WTC11 (cell line): ENCODE data around the gene USP7. TPM values are rescaled to one million over a fixed set of nuclear protein-coding genes. Genes with fewer than 3 reads are reported as not detected.

Source experiments
- ATAC-seq: fragments of 200-7000 bp; cut with Tn5 transposase; 2 replicates; pipeline ENCODE4 v1.10.0; 2021; ENCODE audit warnings: mild to moderate bottlenecking, moderate library complexity
- CTCF ChIA-PET: fragments of 300-600 bp; sonication (Branson Sonifier 250); formaldehyde crosslinking; loops from one replicate; lab custom pipeline; 2021; ENCODE audit warnings: antibody characterized with exemption; lab: Charles Lee
- POLR2A ChIA-PET: fragments of 350-600 bp; sonication (Branson Sonifier 250); formaldehyde crosslinking; loops from one replicate; lab custom pipeline; 2021; ENCODE audit warnings: antibody characterized with exemption; lab: Charles Lee
- DNase-seq: peaks from one replicate; pipeline ENCODE4 v3.0.0; 2021; ENCODE audit warnings: low spot score
- H3K27ac Mint-ChIP-seq: 2 replicates; pipeline ENCODE4 v1.8.0; 2021; ENCODE audit warnings: mixed read lengths
- H3K27me3 Mint-ChIP-seq: 2 replicates; pipeline ENCODE4 v1.8.0; 2021; ENCODE audit warnings: low read depth, mild to moderate bottlenecking, moderate library complexity, mixed read lengths
- H3K36me3 Mint-ChIP-seq: 2 replicates; pipeline ENCODE4 v1.8.0; 2021; ENCODE audit warnings: mixed read lengths
- H3K4me1 Mint-ChIP-seq: 2 replicates; pipeline ENCODE4 v1.8.0; 2022; ENCODE audit warnings: mixed read lengths
- H3K4me3 Mint-ChIP-seq: 2 replicates; pipeline ENCODE4 v1.8.0; 2021; ENCODE audit warnings: mild to moderate bottlenecking, moderate library complexity, mixed read lengths
- H3K9me3 Mint-ChIP-seq: 2 replicates; pipeline ENCODE4 v1.8.0; 2021; ENCODE audit warnings: mixed read lengths
- AFF4 ChIP-seq: sonication (generic); formaldehyde crosslinking; IDR thresholded peaks from 2 replicates; pipeline ENCODE4 v1.8.1; 2023; ENCODE audit warnings: mild to moderate bottlenecking, missing genetic modification reagents, borderline replicate concordance
- EMX1 ChIP-seq: fragments of 250-450 bp; sonication (Bioruptor Pico); IDR thresholded peaks from 2 replicates; pipeline ENCODE4 v1.8.0; 2021; ENCODE audit warnings: mild to moderate bottlenecking
- ETV6 ChIP-seq: sonication (generic); formaldehyde crosslinking; IDR thresholded peaks from 2 replicates; pipeline ENCODE4 v1.8.1; 2022; ENCODE audit warnings: mild to moderate bottlenecking, missing genetic modification reagents
- FOXP1 ChIP-seq: sonication (generic); formaldehyde crosslinking; IDR thresholded peaks from 2 replicates; pipeline ENCODE4 v1.8.0; 2022; ENCODE audit warnings: missing genetic modification reagents, mild to moderate bottlenecking, moderate library complexity, borderline replicate concordance
- GRHL2 ChIP-seq: fragments of 250-450 bp; sonication (Bioruptor Pico); IDR thresholded peaks from 2 replicates; pipeline ENCODE4 v1.8.0; 2022; ENCODE audit warnings: mild to moderate bottlenecking, moderate library complexity; ENCODE audit not compliant: insufficient replicate concordance, severe bottlenecking
- GTF2I ChIP-seq: fragments of 250-450 bp; sonication (Bioruptor Pico); conservative IDR thresholded peaks from 2 replicates; pipeline ENCODE4 v1.4.0; 2021; ENCODE audit warnings: mild to moderate bottlenecking
- JAZF1 ChIP-seq: fragments of 250-450 bp; sonication (Bioruptor Pico); IDR thresholded peaks from 2 replicates; pipeline ENCODE4 v1.9.0; 2021; ENCODE audit warnings: moderate library complexity, mild to moderate bottlenecking, inconsistent platforms
- NFATC4 ChIP-seq: fragments of 250-450 bp; sonication (Bioruptor Pico); IDR thresholded peaks from 2 replicates; pipeline ENCODE4 v1.9.0; 2021; ENCODE audit warnings: mild to moderate bottlenecking
- OVOL2 ChIP-seq: fragments of 250-450 bp; sonication (Bioruptor Pico); IDR thresholded peaks from 2 replicates; pipeline ENCODE4 v1.9.0; 2021; ENCODE audit warnings: mild to moderate bottlenecking, borderline replicate concordance
- RORB ChIP-seq: fragments of 250-450 bp; sonication (Bioruptor Pico); IDR thresholded peaks from 2 replicates; pipeline ENCODE4 v1.9.0; 2021; ENCODE audit warnings: mild to moderate bottlenecking
- SMAD4 ChIP-seq: sonication (generic); formaldehyde crosslinking; IDR thresholded peaks from 2 replicates; pipeline ENCODE4 v1.8.0; 2022; ENCODE audit warnings: mild to moderate bottlenecking, missing genetic modification reagents
- TEAD1 ChIP-seq: sonication (generic); formaldehyde crosslinking; IDR thresholded peaks from 2 replicates; pipeline ENCODE4 v1.8.0; 2022; ENCODE audit warnings: mild to moderate bottlenecking, missing genetic modification reagents
- ZBTB43 ChIP-seq: sonication (generic); formaldehyde crosslinking; IDR thresholded peaks from 2 replicates; pipeline ENCODE4 v1.8.1; 2023; ENCODE audit warnings: mild to moderate bottlenecking, missing genetic modification reagents
- ZMAT4 ChIP-seq: fragments of 250-450 bp; sonication (Bioruptor Pico); IDR thresholded peaks from 2 replicates; pipeline ENCODE4 v1.9.0; 2021; ENCODE audit warnings: mild to moderate bottlenecking
- ZNF138 ChIP-seq: sonication (generic); formaldehyde crosslinking; conservative IDR thresholded peaks from 2 replicates; pipeline ENCODE4 v1.8.1; 2022; ENCODE audit warnings: mild to moderate bottlenecking, moderate library complexity, missing genetic modification reagents
- ZNF263 ChIP-seq: sonication (generic); formaldehyde crosslinking; IDR thresholded peaks from 2 replicates; pipeline ENCODE4 v1.8.1; 2022; ENCODE audit warnings: low read depth, mild to moderate bottlenecking, moderate library complexity, missing genetic modification reagents
- total RNA-seq: library from RNA; stranded (reverse); gene quantifications from 3 replicates; pipeline ENCODE4 v1.2.3, GENCODE V29; 2021
- TF ChIP-seq, protein P1 (sequence below): sonication (generic); formaldehyde crosslinking; IDR thresholded peaks from 2 replicates; pipeline ENCODE4 v1.8.1; 2022; ENCODE audit warnings: low read depth, mild to moderate bottlenecking, moderate library complexity, missing genetic modification reagents, borderline replicate concordance
- TF ChIP-seq, protein P2 (sequence below): sonication (generic); formaldehyde crosslinking; IDR thresholded peaks from 2 replicates; pipeline ENCODE4 v1.8.1; 2022; ENCODE audit warnings: mild to moderate bottlenecking, moderate library complexity, missing genetic modification reagents
- TF ChIP-seq, protein P3 (sequence below): sonication (generic); formaldehyde crosslinking; IDR thresholded peaks from 2 replicates; pipeline ENCODE4 v1.8.1; 2023; ENCODE audit warnings: mild to moderate bottlenecking, moderate library complexity, missing genetic modification reagents
- TF ChIP-seq, protein P4 (sequence below): sonication (generic); formaldehyde crosslinking; IDR thresholded peaks from 2 replicates; pipeline ENCODE4 v1.8.0; 2023; ENCODE audit warnings: mild to moderate bottlenecking, missing genetic modification reagents

USP7 gene
- total RNA-seq, 1 experiment from 2014 or later: 211 TPM

GRCh38 chr16:8943001-8943763 is 20.5 kb downstream of the USP7 start (continued):
- TF ChIP-seq SMAD4 (CRISPR knock-in tag) (no peak), ETV6 (no peak), ZMAT4 (CRISPR knock-in tag) (no peak), ZBTB43 (CRISPR knock-in tag) (no peak), GRHL2 (CRISPR knock-in tag) (no peak)

DNA sequence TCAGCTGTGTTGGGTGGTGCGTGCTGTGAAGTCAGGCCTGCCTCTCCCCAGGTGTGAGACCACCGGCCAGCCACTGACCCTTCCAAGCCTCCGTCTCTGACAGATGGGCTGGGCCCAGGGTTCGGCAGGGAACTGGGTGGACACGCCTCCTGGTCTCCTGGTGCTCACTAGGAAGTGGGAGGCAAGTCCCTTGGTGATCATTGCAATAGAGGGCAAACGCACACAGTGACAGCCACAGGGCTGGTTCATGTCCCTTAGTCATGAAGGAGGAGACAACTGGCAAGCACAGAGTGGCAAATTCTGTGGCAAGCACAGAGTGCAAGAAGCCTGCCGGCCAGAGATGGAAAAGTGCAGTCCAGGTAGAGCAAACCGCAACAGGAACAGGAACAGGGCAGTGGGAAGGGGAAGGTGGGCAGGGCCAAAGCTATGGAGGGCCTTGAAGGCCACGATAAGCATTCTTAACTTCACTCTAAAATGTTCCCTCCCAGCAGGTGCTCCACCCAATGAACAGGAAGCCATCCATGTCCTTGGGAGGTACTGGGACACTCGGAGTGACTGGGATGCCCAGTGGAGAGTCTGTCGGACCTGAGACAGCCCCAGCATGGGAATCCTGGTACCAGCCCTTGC is 21.9 kb downstream of the USP7 start:
- no peak for ATAC-seq
- CTCF ChIA-PET: interaction anchor here (1.2 to 3.7 kb wide), 4 partner anchors 30 to 71 kb away, joined by 4 to 29 read pairs (median 16); no protein-coding TSS in a partner anchor

GRCh38 chr16:8937803-8938202 is 25.9 kb downstream of the USP7 start:
- no peak overlapping the region for H3K4me3 Mint-ChIP-seq
- ChIA-PET CTCF (interaction anchor here (0.6 to 10.4 kb wide), 5 partner anchors 10 to 96 kb away, joined by 3 to 436 read pairs (median 3); no protein-coding TSS in a partner anchor), POLR2A (no interaction called here)
- H3K27me3 Mint-ChIP-seq: no peaks in the 10 kb centered on the region
- peak overlapping the region; percentile 57 for H3K27ac Mint-ChIP-seq
- no peak for DNase-seq
- H3K9me3 Mint-ChIP-seq: no peaks in the 10 kb centered on the region
- ATAC-seq: no peak
- peaks cover 72% of the 10 kb centered on the region for H3K4me1 Mint-ChIP-seq
- H3K36me3 Mint-ChIP-seq: no peaks in the 10 kb centered on the region
- TF ChIP-seq GTF2I (CRISPR knock-in tag) (no peak), EMX1 (CRISPR knock-in tag) (no peak), AFF4 (CRISPR knock-in tag) (no peak), ETV6 (no peak), FOXP1 (CRISPR knock-in tag) (no peak), OVOL2 (no peak), NFATC4 (CRISPR knock-in tag) (no peak)
- TF ChIP-seq, protein P1, sequence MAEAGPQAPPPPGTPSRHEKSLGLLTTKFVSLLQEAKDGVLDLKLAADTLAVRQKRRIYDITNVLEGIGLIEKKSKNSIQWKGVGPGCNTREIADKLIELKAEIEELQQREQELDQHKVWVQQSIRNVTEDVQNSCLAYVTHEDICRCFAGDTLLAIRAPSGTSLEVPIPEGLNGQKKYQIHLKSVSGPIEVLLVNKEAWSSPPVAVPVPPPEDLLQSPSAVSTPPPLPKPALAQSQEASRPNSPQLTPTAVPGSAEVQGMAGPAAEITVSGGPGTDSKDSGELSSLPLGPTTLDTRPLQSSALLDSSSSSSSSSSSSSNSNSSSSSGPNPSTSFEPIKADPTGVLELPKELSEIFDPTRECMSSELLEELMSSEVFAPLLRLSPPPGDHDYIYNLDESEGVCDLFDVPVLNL (CRISPR knock-in tag): no peak
- TF ChIP-seq, protein P2, sequence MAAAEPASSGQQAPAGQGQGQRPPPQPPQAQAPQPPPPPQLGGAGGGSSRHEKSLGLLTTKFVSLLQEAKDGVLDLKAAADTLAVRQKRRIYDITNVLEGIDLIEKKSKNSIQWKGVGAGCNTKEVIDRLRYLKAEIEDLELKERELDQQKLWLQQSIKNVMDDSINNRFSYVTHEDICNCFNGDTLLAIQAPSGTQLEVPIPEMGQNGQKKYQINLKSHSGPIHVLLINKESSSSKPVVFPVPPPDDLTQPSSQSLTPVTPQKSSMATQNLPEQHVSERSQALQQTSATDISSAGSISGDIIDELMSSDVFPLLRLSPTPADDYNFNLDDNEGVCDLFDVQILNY (CRISPR knock-in tag): no peak

More for the DNA sequence above, 21.9 kb downstream of the USP7 start:
- no peak for DNase-seq
- no peaks in the 10 kb centered on the region for H3K9me3 Mint-ChIP-seq
- H3K36me3 Mint-ChIP-seq: no peaks in the 10 kb centered on the region
- POLR2A ChIA-PET: no interaction called here
- peaks cover 84% of the 10 kb centered on the region for H3K4me1 Mint-ChIP-seq
- TF ChIP-seq RORB (CRISPR knock-in tag) (no peak), GTF2I (CRISPR knock-in tag) (no peak), ZNF263 (CRISPR knock-in tag) (no peak), JAZF1 (CRISPR knock-in tag) (no peak), TEAD1 (no peak), ZNF138 (no peak)
- TF ChIP-seq, protein P3, sequence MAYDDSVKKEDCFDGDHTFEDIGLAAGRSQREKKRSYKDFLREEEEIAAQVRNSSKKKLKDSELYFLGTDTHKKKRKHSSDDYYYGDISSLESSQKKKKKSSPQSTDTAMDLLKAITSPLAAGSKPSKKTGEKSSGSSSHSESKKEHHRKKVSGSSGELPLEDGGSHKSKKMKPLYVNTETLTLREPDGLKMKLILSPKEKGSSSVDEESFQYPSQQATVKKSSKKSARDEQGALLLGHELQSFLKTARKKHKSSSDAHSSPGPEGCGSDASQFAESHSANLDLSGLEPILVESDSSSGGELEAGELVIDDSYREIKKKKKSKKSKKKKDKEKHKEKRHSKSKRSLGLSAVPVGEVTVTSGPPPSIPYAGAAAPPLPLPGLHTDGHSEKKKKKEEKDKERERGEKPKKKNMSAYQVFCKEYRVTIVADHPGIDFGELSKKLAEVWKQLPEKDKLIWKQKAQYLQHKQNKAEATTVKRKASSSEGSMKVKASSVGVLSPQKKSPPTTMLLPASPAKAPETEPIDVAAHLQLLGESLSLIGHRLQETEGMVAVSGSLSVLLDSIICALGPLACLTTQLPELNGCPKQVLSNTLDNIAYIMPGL (CRISPR knock-in tag): no peak
- TF ChIP-seq, protein P4, sequence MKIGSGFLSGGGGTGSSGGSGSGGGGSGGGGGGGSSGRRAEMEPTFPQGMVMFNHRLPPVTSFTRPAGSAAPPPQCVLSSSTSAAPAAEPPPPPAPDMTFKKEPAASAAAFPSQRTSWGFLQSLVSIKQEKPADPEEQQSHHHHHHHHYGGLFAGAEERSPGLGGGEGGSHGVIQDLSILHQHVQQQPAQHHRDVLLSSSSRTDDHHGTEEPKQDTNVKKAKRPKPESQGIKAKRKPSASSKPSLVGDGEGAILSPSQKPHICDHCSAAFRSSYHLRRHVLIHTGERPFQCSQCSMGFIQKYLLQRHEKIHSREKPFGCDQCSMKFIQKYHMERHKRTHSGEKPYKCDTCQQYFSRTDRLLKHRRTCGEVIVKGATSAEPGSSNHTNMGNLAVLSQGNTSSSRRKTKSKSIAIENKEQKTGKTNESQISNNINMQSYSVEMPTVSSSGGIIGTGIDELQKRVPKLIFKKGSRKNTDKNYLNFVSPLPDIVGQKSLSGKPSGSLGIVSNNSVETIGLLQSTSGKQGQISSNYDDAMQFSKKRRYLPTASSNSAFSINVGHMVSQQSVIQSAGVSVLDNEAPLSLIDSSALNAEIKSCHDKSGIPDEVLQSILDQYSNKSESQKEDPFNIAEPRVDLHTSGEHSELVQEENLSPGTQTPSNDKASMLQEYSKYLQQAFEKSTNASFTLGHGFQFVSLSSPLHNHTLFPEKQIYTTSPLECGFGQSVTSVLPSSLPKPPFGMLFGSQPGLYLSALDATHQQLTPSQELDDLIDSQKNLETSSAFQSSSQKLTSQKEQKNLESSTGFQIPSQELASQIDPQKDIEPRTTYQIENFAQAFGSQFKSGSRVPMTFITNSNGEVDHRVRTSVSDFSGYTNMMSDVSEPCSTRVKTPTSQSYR (CRISPR knock-in tag): no peak
- no peaks in the 10 kb centered on the region for H3K27me3 Mint-ChIP-seq
- no peak overlapping the region for H3K4me3 Mint-ChIP-seq
- H3K27ac Mint-ChIP-seq: peak overlapping the region; percentile 66; the same call in 1 of the 2 replicates
